ENCODE results near the gene AATF. TPM values are rescaled to one million over a fixed set of nuclear protein-coding genes. Genes with fewer than 3 reads are reported as not detected.
"Not testable (repeated sequence)": the region's sequence is repeated elsewhere in the genome, so short reads cannot be mapped to it uniquely, and the experiment has no call there.

AATF gene
- polyA plus RNA-seq, 1 donor from 2014 or later = 12.7 TPM

DNA sequence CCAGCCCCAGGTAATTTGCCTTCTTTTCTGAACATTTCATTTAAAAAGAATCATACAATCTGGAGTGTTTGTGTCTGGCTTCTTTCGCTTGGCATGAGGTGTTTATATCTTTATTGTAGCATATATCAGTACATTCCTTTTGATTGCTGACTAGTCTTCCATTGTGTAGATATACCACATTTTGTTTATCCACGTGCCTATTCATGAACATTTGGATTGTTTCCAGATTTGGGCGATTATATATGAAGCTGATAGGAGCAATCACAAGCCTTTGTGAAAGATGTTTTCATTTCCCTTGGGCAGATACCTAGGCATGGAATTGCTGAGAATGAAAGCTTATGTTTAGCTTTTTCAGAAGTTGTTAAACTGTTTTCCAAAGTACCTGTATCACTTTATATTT is 120.3 kb downstream of the AATF start:
- Histone ChIP-seq H3K79me2 (replicated peaks; ENCODE audit: insufficient read depth, low read length) (no peaks in the 10 kb centered on the region), H3F3A (ENCODE audit: insufficient read depth, low read length, poor library complexity, severe bottlenecking) (no peaks in the 10 kb centered on the region), H3K27ac (ENCODE audit: low read length) (no peak overlapping the region), H3K9me2 (ENCODE audit: insufficient read depth, low read length) (no peaks in the 10 kb centered on the region), H3K4me2 (ENCODE audit: low read length) (no peak overlapping the region), H4K20me1 (ENCODE audit: insufficient read depth) (no peaks in the 10 kb centered on the region), H2AFZ (ENCODE audit: low read depth, low read length) (no peak overlapping the region), H3K36me3 (ENCODE audit: insufficient read depth, low read length) (no peaks in the 10 kb centered on the region), H3K9ac (ENCODE audit: low read length) (no peak overlapping the region), H3K27me3 (ENCODE audit: insufficient read depth, low read depth, low read length) (no peaks in the 10 kb centered on the region), H3K9me3 (ENCODE audit: low read length) (no peaks in the 10 kb centered on the region), H3K4me3 (ENCODE audit: low read length) (no peak overlapping the region)
- TF ChIP-seq, protein P1, sequence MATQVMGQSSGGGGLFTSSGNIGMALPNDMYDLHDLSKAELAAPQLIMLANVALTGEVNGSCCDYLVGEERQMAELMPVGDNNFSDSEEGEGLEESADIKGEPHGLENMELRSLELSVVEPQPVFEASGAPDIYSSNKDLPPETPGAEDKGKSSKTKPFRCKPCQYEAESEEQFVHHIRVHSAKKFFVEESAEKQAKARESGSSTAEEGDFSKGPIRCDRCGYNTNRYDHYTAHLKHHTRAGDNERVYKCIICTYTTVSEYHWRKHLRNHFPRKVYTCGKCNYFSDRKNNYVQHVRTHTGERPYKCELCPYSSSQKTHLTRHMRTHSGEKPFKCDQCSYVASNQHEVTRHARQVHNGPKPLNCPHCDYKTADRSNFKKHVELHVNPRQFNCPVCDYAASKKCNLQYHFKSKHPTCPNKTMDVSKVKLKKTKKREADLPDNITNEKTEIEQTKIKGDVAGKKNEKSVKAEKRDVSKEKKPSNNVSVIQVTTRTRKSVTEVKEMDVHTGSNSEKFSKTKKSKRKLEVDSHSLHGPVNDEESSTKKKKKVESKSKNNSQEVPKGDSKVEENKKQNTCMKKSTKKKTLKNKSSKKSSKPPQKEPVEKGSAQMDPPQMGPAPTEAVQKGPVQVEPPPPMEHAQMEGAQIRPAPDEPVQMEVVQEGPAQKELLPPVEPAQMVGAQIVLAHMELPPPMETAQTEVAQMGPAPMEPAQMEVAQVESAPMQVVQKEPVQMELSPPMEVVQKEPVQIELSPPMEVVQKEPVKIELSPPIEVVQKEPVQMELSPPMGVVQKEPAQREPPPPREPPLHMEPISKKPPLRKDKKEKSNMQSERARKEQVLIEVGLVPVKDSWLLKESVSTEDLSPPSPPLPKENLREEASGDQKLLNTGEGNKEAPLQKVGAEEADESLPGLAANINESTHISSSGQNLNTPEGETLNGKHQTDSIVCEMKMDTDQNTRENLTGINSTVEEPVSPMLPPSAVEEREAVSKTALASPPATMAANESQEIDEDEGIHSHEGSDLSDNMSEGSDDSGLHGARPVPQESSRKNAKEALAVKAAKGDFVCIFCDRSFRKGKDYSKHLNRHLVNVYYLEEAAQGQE (IDR thresholded peaks at IDR 0.05; ENCODE audit: borderline replicate concordance) = no peak
- TF ChIP-seq TAF1 (IDR thresholded peaks at IDR 0.05; ENCODE audit: low read depth) (no peak), SMC3 (conservative IDR thresholded peaks at IDR 0.05; ENCODE audit: poor library complexity) (no peak), MXI1 (conservative IDR thresholded peaks at IDR 0.05; ENCODE audit: poor library complexity, severe bottlenecking) (no peak), POLR2AphosphoS5 (IDR thresholded peaks at IDR 0.05) (no peak), EZH2 (IDR thresholded peaks at IDR 0.05; ENCODE audit: borderline replicate concordance, insufficient read depth, low read length, poor library complexity, severe bottlenecking) (no peak), EP300 (conservative IDR thresholded peaks at IDR 0.05; ENCODE audit: poor library complexity, severe bottlenecking) (no peak), RAD21 (conservative IDR thresholded peaks at IDR 0.05) (no peak)
- TF ChIP-seq, protein P2, sequence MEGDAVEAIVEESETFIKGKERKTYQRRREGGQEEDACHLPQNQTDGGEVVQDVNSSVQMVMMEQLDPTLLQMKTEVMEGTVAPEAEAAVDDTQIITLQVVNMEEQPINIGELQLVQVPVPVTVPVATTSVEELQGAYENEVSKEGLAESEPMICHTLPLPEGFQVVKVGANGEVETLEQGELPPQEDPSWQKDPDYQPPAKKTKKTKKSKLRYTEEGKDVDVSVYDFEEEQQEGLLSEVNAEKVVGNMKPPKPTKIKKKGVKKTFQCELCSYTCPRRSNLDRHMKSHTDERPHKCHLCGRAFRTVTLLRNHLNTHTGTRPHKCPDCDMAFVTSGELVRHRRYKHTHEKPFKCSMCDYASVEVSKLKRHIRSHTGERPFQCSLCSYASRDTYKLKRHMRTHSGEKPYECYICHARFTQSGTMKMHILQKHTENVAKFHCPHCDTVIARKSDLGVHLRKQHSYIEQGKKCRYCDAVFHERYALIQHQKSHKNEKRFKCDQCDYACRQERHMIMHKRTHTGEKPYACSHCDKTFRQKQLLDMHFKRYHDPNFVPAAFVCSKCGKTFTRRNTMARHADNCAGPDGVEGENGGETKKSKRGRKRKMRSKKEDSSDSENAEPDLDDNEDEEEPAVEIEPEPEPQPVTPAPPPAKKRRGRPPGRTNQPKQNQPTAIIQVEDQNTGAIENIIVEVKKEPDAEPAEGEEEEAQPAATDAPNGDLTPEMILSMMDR (IDR thresholded peaks at IDR 0.05; ENCODE audit: poor library complexity, severe bottlenecking) = no peak

DNA sequence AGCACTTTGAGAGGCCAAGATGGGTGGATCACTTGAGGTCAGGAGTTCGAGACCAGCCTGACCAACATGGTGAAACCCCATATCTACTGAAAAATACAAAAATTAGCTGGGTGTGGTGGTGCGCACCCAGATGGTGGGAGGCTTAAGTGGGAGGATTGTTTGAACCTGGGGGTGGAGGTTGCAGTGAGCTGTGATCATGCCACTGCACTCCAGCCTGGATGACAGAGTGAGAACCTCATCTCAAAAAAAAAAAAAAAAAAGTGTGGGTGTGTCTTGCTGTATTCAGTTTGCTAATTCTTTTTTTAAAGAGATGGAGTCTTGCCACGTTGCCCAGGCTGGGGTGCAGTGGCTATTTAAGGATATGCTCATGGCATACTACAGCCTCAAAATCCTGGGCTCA is 124.7 kb downstream of the AATF start:
- not testable (repeated sequence) for H3K27ac ChIP-seq (ENCODE audit: low read length); H3K9me2 ChIP-seq (ENCODE audit: insufficient read depth, low read length); H2AFZ ChIP-seq (ENCODE audit: low read depth, low read length)

More for the DNA sequence above, 124.7 kb downstream of the AATF start:
- H4K20me1 ChIP-seq (ENCODE audit: insufficient read depth); H3K79me2 ChIP-seq (replicated peaks; ENCODE audit: insufficient read depth, low read length); H3K4me2 ChIP-seq (ENCODE audit: low read length); H3K9ac ChIP-seq (ENCODE audit: low read length); H3K36me3 ChIP-seq (ENCODE audit: insufficient read depth, low read length); H3F3A ChIP-seq (ENCODE audit: insufficient read depth, low read length, poor library complexity, severe bottlenecking); H3K4me3 ChIP-seq (ENCODE audit: low read length); H3K27me3 ChIP-seq (ENCODE audit: insufficient read depth, low read depth, low read length); H3K9me3 ChIP-seq (ENCODE audit: low read length): not testable (repeated sequence)
